Cardiac muscle cell (in vitro differentiated cells and primary cell): Measurements from ENCODE around the gene CYP2J2. TPM values are rescaled to one million over a fixed set of nuclear protein-coding genes. Genes with fewer than 3 reads are reported as not detected.
"Not testable (repeated sequence)": the region's sequence is repeated elsewhere in the genome, so short reads cannot be mapped to it uniquely, and the experiment has no call there.

ENCODE experiments used
- DNase-seq, 2 donors: peaks; one replicate each; pipeline versions ENCODE4 v3.0.0 to v3.0.0-alpha.2; 2010 to 2017; ENCODE audit warnings: low read depth in 1 of 2, low spot score in 1 of 2
- H3K27ac ChIP-seq: fragments of 200-600 bp; sonication (generic); 2 replicates; pipeline ENCODE4 v1.5.1; 2016
- H3K27me3 ChIP-seq: fragments of 200-600 bp; sonication (generic); 2 replicates; pipeline ENCODE4 v1.6.0; 2016; ENCODE audit warnings: control low read depth
- H3K36me3 ChIP-seq: fragments of 200-600 bp; sonication (generic); 2 replicates; pipeline ENCODE4 v1.5.1; 2016; ENCODE audit warnings: control low read depth
- H3K4me1 ChIP-seq: fragments of 200-600 bp; sonication (generic); 2 replicates; pipeline ENCODE4 v1.8.1; 2017; ENCODE audit warnings: low read depth, mild to moderate bottlenecking, mixed run types
- H3K4me3 ChIP-seq: fragments of 200-600 bp; sonication (generic); 2 replicates; pipeline ENCODE4 v1.5.1; 2016; ENCODE audit warnings: mild to moderate bottlenecking
- H3K9me3 ChIP-seq: fragments of 200-600 bp; sonication (generic); 2 replicates; pipeline ENCODE4 v1.5.1; 2017; ENCODE audit warnings: low read depth, mild to moderate bottlenecking, control low read depth
- CTCF ChIP-seq: IDR thresholded peaks from 2 replicates; pipeline ENCODE4 v1.5.1; 2012; ENCODE audit warnings: low read depth, mild to moderate bottlenecking, low read length
- polyA plus RNA-seq: library from polyadenylated mRNA; unstranded; fragments of >200 nt; fragmentation: Nextera tagmentation; extraction: Ambion mirVana; gene quantifications from 2 replicates; pipeline ENCODE4 v1.2.1, GENCODE V29; 2016
- total RNA-seq: library from RNA; depleted of rRNA; stranded (reverse); fragments of >200 nt; gene quantifications from 2 replicates; pipeline ENCODE4 v1.2.3, GENCODE V29; 2016

CYP2J2 gene
- total and polyA plus RNA-seq, 2 experiments from 2014 or later = 3.4 to 7.6 TPM

GRCh38 chr1:59928996-59929395 is 2.4 kb upstream of the CYP2J2 start:
- Histone ChIP-seq H3K36me3 (no peaks in the 10 kb centered on the region), H3K27ac (no peak overlapping the region), H3K9me3 (no peaks in the 10 kb centered on the region), H3K4me1 (peaks cover 9% of the 10 kb centered on the region), H3K27me3 (peaks cover 30% of the 10 kb centered on the region), H3K4me3 (no peak overlapping the region)
- TF ChIP-seq CTCF = no peak
- no peak for DNase-seq

GRCh38 chr1:59927213-59927612 is 640 bp upstream of the CYP2J2 start:
- Histone ChIP-seq H3K27me3 (peaks cover 30% of the 10 kb centered on the region), H3K4me1 (peaks cover 9% of the 10 kb centered on the region), H3K36me3 (no peaks in the 10 kb centered on the region), H3K27ac (no peak overlapping the region), H3K9me3 (no peaks in the 10 kb centered on the region), H3K4me3 (no peak overlapping the region)
- DNase-seq = no peak
- TF ChIP-seq CTCF = no peak

GRCh38 chr1:59924653-59925052 is 1.9 kb downstream of the CYP2J2 start:
- H3K36me3 ChIP-seq = no peaks in the 10 kb centered on the region
- H3K27me3 ChIP-seq = peaks cover 30% of the 10 kb centered on the region
- no peaks in the 10 kb centered on the region for H3K9me3 ChIP-seq
- no peak overlapping the region for H3K4me3 ChIP-seq
- no peak for TF ChIP-seq CTCF
- no peak overlapping the region for H3K27ac ChIP-seq
- DNase-seq = no peak
- no peaks in the 10 kb centered on the region for H3K4me1 ChIP-seq

GRCh38 chr1:59921258-59921899 is 5.2 kb downstream of the CYP2J2 start:
- not testable (repeated sequence) for DNase-seq, H3K27me3 ChIP-seq, H3K4me1 ChIP-seq, H3K36me3 ChIP-seq, H3K27ac ChIP-seq, H3K9me3 ChIP-seq, H3K4me3 ChIP-seq

- Histone ChIP-seq H3K36me3 (no peaks in the 10 kb centered on the region), H3K4me1 (peaks cover 10% of the 10 kb centered on the region), H3K27me3 (peaks cover 3% of the 10 kb centered on the region), H3K9me3 (no peaks in the 10 kb centered on the region), H3K27ac (no peak overlapping the region), H3K4me3 (no peak overlapping the region)
- no peak for TF ChIP-seq CTCF
- DNase-seq = no peak
These were observed 6.8 kb downstream of the CYP2J2 start for GRCh38 chr1:59919746-59920145.

DNA sequence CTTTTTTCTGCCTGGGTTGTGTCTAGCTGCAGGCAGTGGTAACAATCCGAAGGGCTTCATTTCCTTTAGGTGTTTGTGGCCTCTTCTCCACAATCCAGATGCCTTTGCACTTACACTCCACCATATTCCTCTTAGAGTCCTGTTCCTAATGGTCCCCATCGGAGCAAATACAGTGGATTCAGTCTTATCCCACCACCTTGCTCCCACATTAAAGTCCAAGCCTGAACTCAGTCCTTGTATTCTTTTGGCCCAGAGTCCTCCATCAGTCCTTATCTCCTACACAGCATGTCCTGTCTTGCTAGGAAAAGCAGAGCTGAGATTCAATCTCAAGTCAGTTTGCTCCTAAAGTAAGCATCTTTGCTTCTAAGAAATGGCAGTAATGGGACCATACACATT is 8.8 kb downstream of the CYP2J2 start:
- no peaks in the 10 kb centered on the region for H3K36me3 ChIP-seq
- no peak overlapping the region for H3K27ac ChIP-seq
- no peak for DNase-seq
- peaks cover 3% of the 10 kb centered on the region for H3K27me3 ChIP-seq
- H3K9me3 ChIP-seq = no peaks in the 10 kb centered on the region
- H3K4me1 ChIP-seq = peaks cover 10% of the 10 kb centered on the region
- TF ChIP-seq CTCF = no peak
- no peak overlapping the region for H3K4me3 ChIP-seq
